WI38 (cell line): Measurements from ENCODE around the gene COL4A2.

ENCODE experiments used
- H3K4me3 ChIP-seq: 2 replicates; pipeline ENCODE4 v1.5.1; 2011; ENCODE audit warnings: low read depth, mild to moderate bottlenecking, control low read depth, low read length
- CTCF ChIP-seq: IDR thresholded peaks from 2 replicates; pipeline ENCODE4 v1.5.1; 2012; ENCODE audit warnings: low read depth, mild to moderate bottlenecking, control low read depth, low read length

COL4A2 gene

GRCh38 chr13:110443622-110444225 is 136.6 kb downstream of the COL4A2 start:
- no peak for TF ChIP-seq CTCF
- H3K4me3 ChIP-seq = no peak overlapping the region

- H3K4me3 ChIP-seq = no peak overlapping the region
- no peak for TF ChIP-seq CTCF
Measured at GRCh38 chr13:110444226-110444653, 137.2 kb downstream of the COL4A2 start.

DNA sequence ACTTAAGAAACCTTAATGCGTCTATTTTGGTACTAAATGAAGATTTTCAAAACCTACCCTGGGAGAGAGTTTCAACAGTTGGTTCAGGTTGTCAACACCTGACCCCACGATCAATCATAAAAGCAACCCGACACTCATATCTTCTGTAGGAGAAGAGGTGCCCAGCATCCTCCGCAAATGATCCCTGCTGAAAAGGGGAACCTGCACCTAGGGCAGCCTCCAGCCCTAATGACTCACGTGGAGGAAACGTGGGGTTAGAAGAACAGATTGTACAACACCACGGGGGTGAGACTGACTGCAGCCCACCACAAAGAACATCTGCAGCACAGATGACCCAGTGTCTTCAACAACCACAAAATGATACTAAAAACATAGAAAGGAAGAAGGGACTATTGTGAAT is 138.1 kb downstream of the COL4A2 start:
- TF ChIP-seq CTCF = no peak

DNA sequence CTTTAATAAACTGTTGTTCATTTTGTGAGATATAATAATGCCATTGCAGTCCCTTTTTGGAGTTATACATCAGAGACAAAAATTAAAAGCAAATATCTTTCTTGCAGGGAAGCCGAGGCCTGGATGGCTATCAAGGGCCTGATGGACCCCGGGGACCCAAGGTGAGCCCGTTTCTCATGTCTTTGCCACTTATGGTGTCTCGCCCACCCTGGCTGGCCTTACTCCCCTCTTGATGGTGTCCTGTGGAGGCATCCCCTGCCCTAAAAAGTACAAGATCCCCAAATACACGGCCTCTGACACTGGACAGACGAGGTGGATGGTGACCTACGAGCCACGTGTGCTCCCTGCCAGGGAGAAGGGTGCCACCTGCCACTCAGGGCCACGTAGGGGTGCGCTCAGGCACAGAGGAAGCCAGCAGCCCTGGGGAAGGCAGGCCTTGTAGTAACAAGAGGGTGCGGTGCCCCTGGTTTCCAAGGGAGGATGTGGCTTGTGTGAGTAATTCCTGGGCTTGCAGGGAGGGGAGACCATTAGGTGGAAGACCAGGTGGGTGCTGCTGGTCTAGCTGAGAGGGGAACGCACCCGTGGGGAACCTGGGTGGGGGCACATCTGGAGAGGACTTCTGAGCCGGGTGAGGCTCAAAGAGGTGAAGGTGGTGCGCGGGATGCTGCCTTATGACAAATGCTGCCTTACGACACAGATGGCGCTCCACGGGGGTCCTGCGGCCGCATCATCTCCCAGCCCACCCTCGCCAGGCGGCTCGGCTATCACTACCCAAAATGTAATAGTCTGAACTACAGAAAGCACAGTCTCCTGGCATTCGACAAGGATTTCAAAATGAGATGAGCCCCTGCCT is 138.9 kb downstream of the COL4A2 start:
- no peak overlapping the region for H3K4me3 ChIP-seq
- TF ChIP-seq CTCF = no peak

More for the DNA sequence above, 138.1 kb downstream of the COL4A2 start:
- H3K4me3 ChIP-seq = no peak overlapping the region

- H3K4me3 ChIP-seq = no peak overlapping the region
- no peak for TF ChIP-seq CTCF
Measured at GRCh38 chr13:110446575-110446890, 139.4 kb downstream of the COL4A2 start.

DNA sequence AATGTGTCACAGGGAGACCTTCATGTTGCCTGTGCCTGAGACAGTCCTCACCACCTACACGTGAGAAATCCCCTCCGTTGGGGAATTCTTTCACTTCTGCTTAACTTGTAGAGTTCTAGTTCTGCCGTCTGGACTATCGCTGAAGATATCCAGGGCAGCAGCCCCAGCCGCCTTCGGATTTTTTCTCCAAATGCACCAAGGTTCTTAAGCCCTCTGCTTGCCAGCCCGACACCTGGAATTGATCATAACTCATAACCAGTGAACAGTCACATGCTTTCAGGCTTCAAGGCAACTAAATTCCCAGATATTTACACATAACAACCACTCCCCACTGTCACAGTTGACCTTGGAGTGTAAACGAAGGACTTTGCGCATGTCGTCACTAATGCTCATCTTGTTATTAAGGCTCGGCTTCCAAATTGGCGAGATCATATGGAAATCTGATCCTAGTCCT is 140.0 kb downstream of the COL4A2 start:
- TF ChIP-seq CTCF = no peak
- no peak overlapping the region for H3K4me3 ChIP-seq

GRCh38 chr13:110447801-110448200 is 140.7 kb downstream of the COL4A2 start:
- TF ChIP-seq CTCF = no peak
- H3K4me3 ChIP-seq = no peak overlapping the region
